IMR-90 (cell line): ENCODE measurements around the gene GNAT2. TPM values are rescaled to one million over a fixed set of nuclear protein-coding genes. Genes with fewer than 3 reads are reported as not detected.

Source experiments
- ATAC-seq: fragments of 200-7000 bp; cut with Tn5 transposase; 2 replicates; pipeline ENCODE4 v1.9.1; 2020; ENCODE audit warnings: low read depth, mild to moderate bottlenecking, moderate library complexity
- BruUV-seq: library from RNA; stranded (reverse); fragments of 400-500 nt; replicated peaks from 2 replicates; lab custom pipeline; 2021; lab: Mats Ljungman, UMichigan
- CTCF ChIA-PET: fragments of 300-600 bp; formaldehyde crosslinking; extraction: SDS; loops from one replicate; lab custom pipeline; 2021; ENCODE audit warnings: antibody characterized with exemption; lab: Yijun Ruan, JAX
- POLR2A ChIA-PET: fragments of 300-600 bp; sonication (Branson Sonifier 250); formaldehyde crosslinking; loops from one replicate; lab custom pipeline; 2022; ENCODE audit warnings: antibody characterized with exemption; ENCODE audit not compliant: unreplicated experiment; lab: Charles Lee
- DNase-seq: peaks from one replicate; pipeline ENCODE4 v3.0.0; 2013
- H2AFZ ChIP-seq: replicated peaks from 2 replicates; pipeline ENCODE3; 2013; ENCODE audit warnings: low read length, mild to moderate bottlenecking; ENCODE audit not compliant: poor library complexity
- H2AK5ac ChIP-seq: 2 replicates; pipeline ENCODE4 v1.6.1; 2013; ENCODE audit warnings: low read depth, low read length, inconsistent platforms
- H2AK9ac ChIP-seq: replicated peaks from 2 replicates; pipeline ENCODE3; 2013; ENCODE audit warnings: mild to moderate bottlenecking, low read depth, low read length, moderate library complexity; ENCODE audit not compliant: poor library complexity
- H2BK120ac ChIP-seq: 2 replicates; pipeline ENCODE4 v1.6.1; 2013; ENCODE audit warnings: low read depth, low read length, inconsistent platforms
- H2BK15ac ChIP-seq: 3 replicates; pipeline ENCODE4 v1.6.1; 2013; ENCODE audit warnings: low read depth, low read length, inconsistent platforms
- H2BK20ac ChIP-seq: 2 replicates; pipeline ENCODE4 v1.6.1; 2013; ENCODE audit warnings: low read depth, mild to moderate bottlenecking, inconsistent platforms, low read length, moderate library complexity
- H2BK5ac ChIP-seq: 2 replicates; pipeline ENCODE4 v1.6.1; 2013; ENCODE audit warnings: mild to moderate bottlenecking, low read depth, low read length, inconsistent platforms; ENCODE audit not compliant: poor library complexity, severe bottlenecking
- H3K14ac ChIP-seq: replicated peaks from 2 replicates; pipeline ENCODE4 v1.6.1; 2013; ENCODE audit warnings: low read depth, low read length, inconsistent platforms
- H3K18ac ChIP-seq: 2 replicates; pipeline ENCODE4 v1.6.1; 2013; ENCODE audit warnings: low read depth, low read length, control low read depth
- H3K23ac ChIP-seq: 2 replicates; pipeline ENCODE4 v1.6.1; 2013; ENCODE audit warnings: low read depth, low read length, inconsistent platforms
- H3K27ac ChIP-seq: 2 replicates; pipeline ENCODE4 v1.5.1; 2013; ENCODE audit warnings: mild to moderate bottlenecking, control low read depth, low read length; ENCODE audit not compliant: insufficient read depth
- H3K27me3 ChIP-seq: 2 replicates; pipeline ENCODE4 v1.6.1; 2013; ENCODE audit warnings: low read length; ENCODE audit not compliant: control insufficient read depth, insufficient read depth
- H3K36me3 ChIP-seq: 2 replicates; pipeline ENCODE4 v1.6.1; 2013; ENCODE audit warnings: low read length, mixed read lengths; ENCODE audit not compliant: control insufficient read depth, insufficient read depth
- H3K4ac ChIP-seq: 2 replicates; pipeline ENCODE4 v1.6.1; 2013; ENCODE audit warnings: low read depth, low read length, inconsistent platforms
- H3K4me1 ChIP-seq: 2 replicates; pipeline ENCODE4 v1.6.1; 2013; ENCODE audit warnings: low read length, mixed read lengths; ENCODE audit not compliant: control insufficient read depth, insufficient read depth
- H3K4me2 ChIP-seq: 2 replicates; pipeline ENCODE4 v1.6.1; 2013; ENCODE audit warnings: low read depth, mild to moderate bottlenecking, control low read depth, low read length, moderate library complexity
- H3K4me3 ChIP-seq: 2 replicates; pipeline ENCODE4 v1.5.1; 2013; ENCODE audit warnings: low read depth, mild to moderate bottlenecking, control low read depth, low read length, moderate library complexity; ENCODE audit not compliant: insufficient read depth
- H3K56ac ChIP-seq: 2 replicates; pipeline ENCODE4 v1.6.1; 2013; ENCODE audit warnings: low read length, inconsistent platforms; ENCODE audit not compliant: insufficient read depth; ENCODE audit errors: extremely low read depth
- H3K79me1 ChIP-seq, 2 experiments: 2 replicates each; pipeline ENCODE4 v1.6.1; 2013; ENCODE audit warnings: low read length in 2 of 2, inconsistent platforms in 1 of 2, low read depth in 1 of 2
- H3K9ac ChIP-seq: 2 replicates; pipeline ENCODE4 v1.6.1; 2013; ENCODE audit warnings: low read depth, low read length, control low read depth
- H3K9me1 ChIP-seq: 2 replicates; pipeline ENCODE4 v1.6.1; 2013; ENCODE audit warnings: low read length, inconsistent platforms; ENCODE audit not compliant: insufficient read depth
- H3K9me3 ChIP-seq: 2 replicates; pipeline ENCODE4 v1.6.1; 2013; ENCODE audit warnings: low read length; ENCODE audit not compliant: control insufficient read depth, insufficient read depth
- H4K20me1 ChIP-seq: 2 replicates; pipeline ENCODE4 v1.6.1; 2013; ENCODE audit warnings: low read length, inconsistent platforms; ENCODE audit not compliant: insufficient read depth
- H4K5ac ChIP-seq: 2 replicates; pipeline ENCODE4 v1.6.1; 2013; ENCODE audit warnings: mild to moderate bottlenecking, low read depth, low read length, control low read depth
- H4K8ac ChIP-seq, 2 experiments: 2 replicates each; pipeline ENCODE4 v1.6.1; 2013; ENCODE audit warnings: low read depth in 2 of 2, low read length in 2 of 2, control low read depth in 1 of 2, inconsistent platforms in 1 of 2
- H4K91ac ChIP-seq: 2 replicates; pipeline ENCODE4 v1.6.1; 2013; ENCODE audit warnings: low read depth, low read length, inconsistent platforms; ENCODE audit not compliant: insufficient read depth
- CEBPB ChIP-seq: IDR thresholded peaks from 2 replicates; pipeline ENCODE4 v1.6.1; 2012; ENCODE audit warnings: low read depth, low read length, improper control_type of control experiment
- CHD1 ChIP-seq: IDR thresholded peaks from 2 replicates; pipeline ENCODE4 v1.6.1; 2012; ENCODE audit warnings: low read depth, low read length, improper control_type of control experiment
- MAZ ChIP-seq: IDR thresholded peaks from 2 replicates; pipeline ENCODE4 v1.6.1; 2012; ENCODE audit warnings: low read depth, mild to moderate bottlenecking, low read length, improper control_type of control experiment, moderate library complexity, borderline replicate concordance
- RFX5 ChIP-seq: IDR thresholded peaks from 2 replicates; pipeline ENCODE4 v1.8.0; 2012; ENCODE audit warnings: low read depth, mild to moderate bottlenecking, low read length, moderate library complexity
- WGBS, 2 experiments: methylation state at CpG; one replicate each; pipeline versions ENCODE4 v1.1.5 to v1.1.7; 2013; ENCODE audit warnings: missing lambda C conversion rate in 2 of 2; ENCODE audit not compliant: insufficient read length in 1 of 2; ENCODE audit errors: extremely low coverage in 2 of 2; 5-methylcytosine and 5-hydroxymethylcytosine counted together
- dilution Hi-C: fragments of 300-500 bp; cut with HindIII; formaldehyde crosslinking; loops from one replicate; pipeline ENCODE4 v1.14.3; 2018; ENCODE audit warnings: low sequenced_read_pairs; ENCODE audit not compliant: unreplicated experiment
- in situ Hi-C: fragments of 300-500 bp; cut with MboI; formaldehyde crosslinking; loops from 3 replicates; pipeline ENCODE4 v1.14.3; 2019; ENCODE audit warnings: low sequenced_read_pairs, inconsistent platforms, mixed read lengths
- intact Hi-C: fragments of 100-400 bp; cut with micrococcal nuclease; formaldehyde crosslinking; loops from 2 replicates; pipeline ENCODE4 v1.10.0; 2022
- polyA plus RNA-seq, 3 experiments: library from polyadenylated mRNA; depleted of rRNA; stranded (reverse); fragments of >200 nt; gene quantifications; 2 replicates each; pipeline ENCODE4 v1.2.3, GENCODE V29; 2012; ENCODE audit warnings: low replicate concordance in 1 of 3
- total RNA-seq: library from RNA; depleted of rRNA; stranded (reverse); fragments of >200 nt; gene quantifications from 2 replicates; pipeline ENCODE4 v1.2.3, GENCODE V29; 2012
- TF ChIP-seq, protein P1 (sequence below): conservative IDR thresholded peaks from 2 replicates; pipeline ENCODE4 v1.5.1; 2012; ENCODE audit warnings: mild to moderate bottlenecking, low read depth, low read length, improper control_type of control experiment

Gene GNAT2
- total and polyA plus RNA-seq, 2 of the 4 experiments (the other 2 are of a cell fraction) = 0.17 to 0.36 TPM

DNA sequence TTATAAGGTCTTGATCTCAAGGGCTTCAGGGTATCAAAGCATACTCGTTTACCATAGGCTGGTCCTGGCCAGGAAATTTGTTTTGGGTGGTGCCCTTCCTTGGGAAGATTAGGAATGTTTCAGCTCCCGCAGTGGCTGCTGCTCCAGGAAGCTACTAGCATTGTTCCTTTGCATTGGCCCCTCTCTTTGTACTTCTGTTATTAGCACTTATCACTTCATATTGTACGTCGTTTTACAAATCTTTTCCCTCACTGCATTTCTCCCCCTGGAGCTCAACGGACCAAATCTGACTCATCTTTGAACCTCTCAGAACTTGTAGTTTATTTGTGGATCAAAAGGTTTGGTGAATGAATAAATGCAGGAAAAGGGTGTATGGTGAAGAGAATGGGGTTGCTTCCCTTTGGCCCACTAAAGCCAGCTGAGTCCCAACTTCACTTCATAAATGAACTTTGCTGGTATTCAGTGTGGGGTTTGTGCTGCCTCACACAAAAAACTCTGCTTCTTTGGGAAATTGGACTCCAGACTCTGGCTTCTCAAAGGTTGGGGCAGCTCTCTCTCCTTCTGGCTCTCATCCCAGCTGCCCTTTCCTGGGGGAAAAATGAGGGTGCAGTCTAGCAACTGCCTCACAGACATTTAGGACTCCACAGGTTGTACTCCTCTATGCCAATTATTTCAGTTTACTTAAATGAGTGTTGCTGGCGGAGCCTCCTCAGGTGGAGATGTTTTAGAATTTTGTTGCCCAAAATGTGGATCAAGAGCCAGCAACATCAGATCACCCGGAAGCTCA, 5.9 kb downstream of the GNAT2 start:
- H2BK5ac ChIP-seq = peak overlapping the region; percentile 44
- H4K8ac ChIP-seq = peak overlapping the region; percentile 27 to 33; a peak in 3 of 4 replicates
- H3K27ac ChIP-seq = peak overlapping the region; percentile 13
- H3K4me2 ChIP-seq = peak overlapping the region; percentile 16
- dilution Hi-C loops = no loop called here
- peaks cover 25% of the 10 kb centered on the region for H3K4me1 ChIP-seq
- H3K56ac ChIP-seq = no peak overlapping the region; the same call in 1 of the 2 replicates
- H3K23ac ChIP-seq = peak overlapping the region; percentile 70
- BruUV-seq = no TSS peak
- no peaks in the 10 kb centered on the region for H3K36me3 ChIP-seq
- in situ Hi-C loops = no loop called here
- no peak overlapping the region for H3K4me3 ChIP-seq
- H2BK120ac ChIP-seq = peak overlapping the region; percentile 74
- peak overlapping the region; percentile 63; the same call in 1 of the 3 replicates for H2BK15ac ChIP-seq
- H2AK5ac ChIP-seq = peak overlapping the region; percentile 16; the same call in 1 of the 2 replicates
- H3K14ac ChIP-seq = peak overlapping the region; percentile 73
- H4K5ac ChIP-seq = peak overlapping the region; percentile 12; the same call in 1 of the 2 replicates
- H3K9ac ChIP-seq = no peak overlapping the region
- DNase-seq (peak; percentile 76), ATAC-seq (peak; percentile 51)
- intact Hi-C loops = no loop called here
- POLR2A ChIA-PET = interaction anchor here (0.5 kb wide), 1 partner anchor 12 kb away, joined by 4 read pairs; no protein-coding TSS in a partner anchor
- H3K9me1 ChIP-seq = peaks cover 51% of the 10 kb centered on the region
- H2AFZ ChIP-seq = peak overlapping the region; percentile 54
- peak overlapping the region; percentile 71 for H3K4ac ChIP-seq
- no peaks in the 10 kb centered on the region for H3K9me3 ChIP-seq
- no peaks in the 10 kb centered on the region for H3K27me3 ChIP-seq
- 40% methylated on average over 1 of the region's 7 CpGs; no CpG with 5 or more reads in 1 of the 2 experiments for WGBS, 2 experiments
- peak overlapping the region; percentile 72 for H2BK20ac ChIP-seq
- no peaks in the 10 kb centered on the region for H4K20me1 ChIP-seq
- peak overlapping the region; percentile 33 for H4K91ac ChIP-seq
- peak overlapping the region; percentile 44; the same call in 1 of the 2 replicates for H3K18ac ChIP-seq
- peak overlapping the region; percentile 47 for H2AK9ac ChIP-seq
- H3K79me1 ChIP-seq = peaks cover 3 to 57% of the 10 kb centered on the region in 2 experiments; a peak in 3 of 4 replicates
- TF ChIP-seq, protein P1, sequence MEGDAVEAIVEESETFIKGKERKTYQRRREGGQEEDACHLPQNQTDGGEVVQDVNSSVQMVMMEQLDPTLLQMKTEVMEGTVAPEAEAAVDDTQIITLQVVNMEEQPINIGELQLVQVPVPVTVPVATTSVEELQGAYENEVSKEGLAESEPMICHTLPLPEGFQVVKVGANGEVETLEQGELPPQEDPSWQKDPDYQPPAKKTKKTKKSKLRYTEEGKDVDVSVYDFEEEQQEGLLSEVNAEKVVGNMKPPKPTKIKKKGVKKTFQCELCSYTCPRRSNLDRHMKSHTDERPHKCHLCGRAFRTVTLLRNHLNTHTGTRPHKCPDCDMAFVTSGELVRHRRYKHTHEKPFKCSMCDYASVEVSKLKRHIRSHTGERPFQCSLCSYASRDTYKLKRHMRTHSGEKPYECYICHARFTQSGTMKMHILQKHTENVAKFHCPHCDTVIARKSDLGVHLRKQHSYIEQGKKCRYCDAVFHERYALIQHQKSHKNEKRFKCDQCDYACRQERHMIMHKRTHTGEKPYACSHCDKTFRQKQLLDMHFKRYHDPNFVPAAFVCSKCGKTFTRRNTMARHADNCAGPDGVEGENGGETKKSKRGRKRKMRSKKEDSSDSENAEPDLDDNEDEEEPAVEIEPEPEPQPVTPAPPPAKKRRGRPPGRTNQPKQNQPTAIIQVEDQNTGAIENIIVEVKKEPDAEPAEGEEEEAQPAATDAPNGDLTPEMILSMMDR = no peak
- no peak for TF ChIP-seq CHD1
- TF ChIP-seq CEBPB = no peak
- no peak for TF ChIP-seq MAZ
- no peak for TF ChIP-seq RFX5
- CTCF ChIA-PET = interaction anchor here (0.8 to 1.9 kb wide), 4 partner anchors 13 to 264 kb away, joined by 3 to 5 read pairs (median 4); no protein-coding TSS in a partner anchor
